IMR-90 (cell line): ENCODE results near the gene WDR49. TPM values are rescaled to one million over a fixed set of nuclear protein-coding genes. Genes with fewer than 3 reads are reported as not detected.

Experiments used
- ATAC-seq: fragments of 200-7000 bp; cut with Tn5 transposase; 2 replicates; pipeline ENCODE4 v1.9.1; 2020; ENCODE audit warnings: low read depth, mild to moderate bottlenecking, moderate library complexity
- BruUV-seq: library from RNA; stranded (reverse); fragments of 400-500 nt; replicated peaks from 2 replicates; lab custom pipeline; 2021; lab: Mats Ljungman, UMichigan
- CTCF ChIA-PET: fragments of 300-600 bp; formaldehyde crosslinking; extraction: SDS; loops from one replicate; lab custom pipeline; 2021; ENCODE audit warnings: antibody characterized with exemption; lab: Yijun Ruan, JAX
- POLR2A ChIA-PET: fragments of 300-600 bp; sonication (Branson Sonifier 250); formaldehyde crosslinking; loops from one replicate; lab custom pipeline; 2022; ENCODE audit warnings: antibody characterized with exemption; ENCODE audit not compliant: unreplicated experiment; lab: Charles Lee
- DNase-seq: peaks from one replicate; pipeline ENCODE4 v3.0.0; 2013
- H2AFZ ChIP-seq: replicated peaks from 2 replicates; pipeline ENCODE3; 2013; ENCODE audit warnings: low read length, mild to moderate bottlenecking; ENCODE audit not compliant: poor library complexity
- H2AK5ac ChIP-seq: 2 replicates; pipeline ENCODE4 v1.6.1; 2013; ENCODE audit warnings: low read depth, low read length, inconsistent platforms
- H2AK9ac ChIP-seq: replicated peaks from 2 replicates; pipeline ENCODE3; 2013; ENCODE audit warnings: mild to moderate bottlenecking, low read depth, low read length, moderate library complexity; ENCODE audit not compliant: poor library complexity
- H2BK120ac ChIP-seq: 2 replicates; pipeline ENCODE4 v1.6.1; 2013; ENCODE audit warnings: low read depth, low read length, inconsistent platforms
- H2BK15ac ChIP-seq: 3 replicates; pipeline ENCODE4 v1.6.1; 2013; ENCODE audit warnings: low read depth, low read length, inconsistent platforms
- H2BK20ac ChIP-seq: 2 replicates; pipeline ENCODE4 v1.6.1; 2013; ENCODE audit warnings: low read depth, mild to moderate bottlenecking, inconsistent platforms, low read length, moderate library complexity
- H2BK5ac ChIP-seq: 2 replicates; pipeline ENCODE4 v1.6.1; 2013; ENCODE audit warnings: mild to moderate bottlenecking, low read depth, low read length, inconsistent platforms; ENCODE audit not compliant: poor library complexity, severe bottlenecking
- H3K14ac ChIP-seq: replicated peaks from 2 replicates; pipeline ENCODE4 v1.6.1; 2013; ENCODE audit warnings: low read depth, low read length, inconsistent platforms
- H3K18ac ChIP-seq: 2 replicates; pipeline ENCODE4 v1.6.1; 2013; ENCODE audit warnings: low read depth, low read length, control low read depth
- H3K23ac ChIP-seq: 2 replicates; pipeline ENCODE4 v1.6.1; 2013; ENCODE audit warnings: low read depth, low read length, inconsistent platforms
- H3K27ac ChIP-seq: 2 replicates; pipeline ENCODE4 v1.5.1; 2013; ENCODE audit warnings: mild to moderate bottlenecking, control low read depth, low read length; ENCODE audit not compliant: insufficient read depth
- H3K27me3 ChIP-seq: 2 replicates; pipeline ENCODE4 v1.6.1; 2013; ENCODE audit warnings: low read length; ENCODE audit not compliant: control insufficient read depth, insufficient read depth
- H3K36me3 ChIP-seq: 2 replicates; pipeline ENCODE4 v1.6.1; 2013; ENCODE audit warnings: low read length, mixed read lengths; ENCODE audit not compliant: control insufficient read depth, insufficient read depth
- H3K4ac ChIP-seq: 2 replicates; pipeline ENCODE4 v1.6.1; 2013; ENCODE audit warnings: low read depth, low read length, inconsistent platforms
- H3K4me1 ChIP-seq: 2 replicates; pipeline ENCODE4 v1.6.1; 2013; ENCODE audit warnings: low read length, mixed read lengths; ENCODE audit not compliant: control insufficient read depth, insufficient read depth
- H3K4me2 ChIP-seq: 2 replicates; pipeline ENCODE4 v1.6.1; 2013; ENCODE audit warnings: low read depth, mild to moderate bottlenecking, control low read depth, low read length, moderate library complexity
- H3K4me3 ChIP-seq: 2 replicates; pipeline ENCODE4 v1.5.1; 2013; ENCODE audit warnings: low read depth, mild to moderate bottlenecking, control low read depth, low read length, moderate library complexity; ENCODE audit not compliant: insufficient read depth
- H3K56ac ChIP-seq: 2 replicates; pipeline ENCODE4 v1.6.1; 2013; ENCODE audit warnings: low read length, inconsistent platforms; ENCODE audit not compliant: insufficient read depth; ENCODE audit errors: extremely low read depth
- H3K79me1 ChIP-seq, 2 experiments: 2 replicates each; pipeline ENCODE4 v1.6.1; 2013; ENCODE audit warnings: low read length in 2 of 2, inconsistent platforms in 1 of 2, low read depth in 1 of 2
- H3K9ac ChIP-seq: 2 replicates; pipeline ENCODE4 v1.6.1; 2013; ENCODE audit warnings: low read depth, low read length, control low read depth
- H3K9me1 ChIP-seq: 2 replicates; pipeline ENCODE4 v1.6.1; 2013; ENCODE audit warnings: low read length, inconsistent platforms; ENCODE audit not compliant: insufficient read depth
- H3K9me3 ChIP-seq: 2 replicates; pipeline ENCODE4 v1.6.1; 2013; ENCODE audit warnings: low read length; ENCODE audit not compliant: control insufficient read depth, insufficient read depth
- H4K20me1 ChIP-seq: 2 replicates; pipeline ENCODE4 v1.6.1; 2013; ENCODE audit warnings: low read length, inconsistent platforms; ENCODE audit not compliant: insufficient read depth
- H4K5ac ChIP-seq: 2 replicates; pipeline ENCODE4 v1.6.1; 2013; ENCODE audit warnings: mild to moderate bottlenecking, low read depth, low read length, control low read depth
- H4K8ac ChIP-seq, 2 experiments: 2 replicates each; pipeline ENCODE4 v1.6.1; 2013; ENCODE audit warnings: low read depth in 2 of 2, low read length in 2 of 2, control low read depth in 1 of 2, inconsistent platforms in 1 of 2
- H4K91ac ChIP-seq: 2 replicates; pipeline ENCODE4 v1.6.1; 2013; ENCODE audit warnings: low read depth, low read length, inconsistent platforms; ENCODE audit not compliant: insufficient read depth
- CEBPB ChIP-seq: IDR thresholded peaks from 2 replicates; pipeline ENCODE4 v1.6.1; 2012; ENCODE audit warnings: low read depth, low read length, improper control_type of control experiment
- MAFK ChIP-seq: IDR thresholded peaks from 2 replicates; pipeline ENCODE4 v1.6.1; 2012; ENCODE audit warnings: low read depth, low read length, improper control_type of control experiment
- MAZ ChIP-seq: IDR thresholded peaks from 2 replicates; pipeline ENCODE4 v1.6.1; 2012; ENCODE audit warnings: low read depth, mild to moderate bottlenecking, low read length, improper control_type of control experiment, moderate library complexity, borderline replicate concordance
- MXI1 ChIP-seq: IDR thresholded peaks from 2 replicates; pipeline ENCODE4 v1.6.1; 2012; ENCODE audit warnings: low read depth, mild to moderate bottlenecking, low read length, moderate library complexity, borderline replicate concordance
- RCOR1 ChIP-seq: IDR thresholded peaks from 2 replicates; pipeline ENCODE4 v1.6.1; 2012; ENCODE audit warnings: mild to moderate bottlenecking, low read length, improper control_type of control experiment; ENCODE audit not compliant: insufficient replicate concordance
- WGBS, 2 experiments: methylation state at CpG; one replicate each; pipeline versions ENCODE4 v1.1.5 to v1.1.7; 2013; ENCODE audit warnings: missing lambda C conversion rate in 2 of 2; ENCODE audit not compliant: insufficient read length in 1 of 2; ENCODE audit errors: extremely low coverage in 2 of 2; 5-methylcytosine and 5-hydroxymethylcytosine counted together
- dilution Hi-C: fragments of 300-500 bp; cut with HindIII; formaldehyde crosslinking; loops from one replicate; pipeline ENCODE4 v1.14.3; 2018; ENCODE audit warnings: low sequenced_read_pairs; ENCODE audit not compliant: unreplicated experiment
- in situ Hi-C: fragments of 300-500 bp; cut with MboI; formaldehyde crosslinking; loops from 3 replicates; pipeline ENCODE4 v1.14.3; 2019; ENCODE audit warnings: low sequenced_read_pairs, inconsistent platforms, mixed read lengths
- intact Hi-C: fragments of 100-400 bp; cut with micrococcal nuclease; formaldehyde crosslinking; loops from 2 replicates; pipeline ENCODE4 v1.10.0; 2022
- polyA plus RNA-seq, 3 experiments: library from polyadenylated mRNA; depleted of rRNA; stranded (reverse); fragments of >200 nt; gene quantifications; 2 replicates each; pipeline ENCODE4 v1.2.3, GENCODE V29; 2012; ENCODE audit warnings: low replicate concordance in 1 of 3
- total RNA-seq: library from RNA; depleted of rRNA; stranded (reverse); fragments of >200 nt; gene quantifications from 2 replicates; pipeline ENCODE4 v1.2.3, GENCODE V29; 2012
- TF ChIP-seq, protein P1 (sequence below): fragments of 150-350 bp; IDR thresholded peaks from 2 replicates; pipeline ENCODE4 v1.6.1; 2016; ENCODE audit warnings: low read depth, mild to moderate bottlenecking, low read length, moderate library complexity, borderline replicate concordance

The WDR49 gene
- total and polyA plus RNA-seq, 2 of the 4 experiments (the other 2 are of a cell fraction): not detected

DNA sequence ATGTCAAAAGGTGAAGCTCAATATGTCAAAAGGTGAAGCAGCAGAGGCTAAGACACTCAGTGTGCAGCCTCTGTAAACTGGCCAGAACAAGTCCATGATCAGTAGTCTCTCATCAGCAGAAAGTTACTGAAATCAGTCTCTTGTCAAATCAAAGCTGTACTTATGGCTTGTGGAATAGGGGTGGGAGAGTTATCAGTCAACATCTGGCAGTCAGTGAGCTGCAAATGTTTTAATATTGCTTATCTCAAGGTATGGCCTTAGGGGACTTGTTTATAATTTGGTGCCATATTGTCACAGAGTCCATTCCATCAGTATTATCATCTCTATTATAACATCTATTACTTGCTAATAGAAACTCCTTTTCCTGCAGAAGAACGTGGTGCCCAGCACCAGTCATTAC lies 14.9 kb upstream of the WDR49 start:
- no peak for TF ChIP-seq MXI1
- TF ChIP-seq CEBPB: no peak
- TF ChIP-seq MAFK: no peak
- TF ChIP-seq MAZ: no peak
- TF ChIP-seq, protein P1, sequence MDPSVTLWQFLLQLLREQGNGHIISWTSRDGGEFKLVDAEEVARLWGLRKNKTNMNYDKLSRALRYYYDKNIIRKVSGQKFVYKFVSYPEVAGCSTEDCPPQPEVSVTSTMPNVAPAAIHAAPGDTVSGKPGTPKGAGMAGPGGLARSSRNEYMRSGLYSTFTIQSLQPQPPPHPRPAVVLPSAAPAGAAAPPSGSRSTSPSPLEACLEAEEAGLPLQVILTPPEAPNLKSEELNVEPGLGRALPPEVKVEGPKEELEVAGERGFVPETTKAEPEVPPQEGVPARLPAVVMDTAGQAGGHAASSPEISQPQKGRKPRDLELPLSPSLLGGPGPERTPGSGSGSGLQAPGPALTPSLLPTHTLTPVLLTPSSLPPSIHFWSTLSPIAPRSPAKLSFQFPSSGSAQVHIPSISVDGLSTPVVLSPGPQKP: no peak
- TF ChIP-seq RCOR1: no peak
- H3K27ac ChIP-seq: no peak overlapping the region
- no peak overlapping the region for H4K8ac ChIP-seq
- H2AK9ac ChIP-seq: no peak overlapping the region
- no peak overlapping the region for H4K91ac ChIP-seq
- H2AFZ ChIP-seq: no peak overlapping the region
- ATAC-seq (no peak), DNase-seq (no peak)
- H3K14ac ChIP-seq: no peak overlapping the region
- H2BK5ac ChIP-seq: no peak overlapping the region
- dilution Hi-C loops: no loop called here
- H3K79me1 ChIP-seq: no peaks in the 10 kb centered on the region
- H3K4ac ChIP-seq: no peak overlapping the region
- H2BK15ac ChIP-seq: no peak overlapping the region
- peaks cover 2% of the 10 kb centered on the region; the same call in 1 of the 2 replicates for H3K36me3 ChIP-seq
- ChIA-PET POLR2A (no interaction called here), CTCF (interaction anchor here (0.6 kb wide), 1 partner anchor 113 kb away, joined by 5 read pairs; no protein-coding TSS in a partner anchor)
- no peak overlapping the region for H4K5ac ChIP-seq
- no peaks in the 10 kb centered on the region for H3K9me3 ChIP-seq
- BruUV-seq: no TSS peak
- H2BK120ac ChIP-seq: no peak overlapping the region
- H2AK5ac ChIP-seq: no peak overlapping the region
- no peak overlapping the region for H3K18ac ChIP-seq
- H3K56ac ChIP-seq: no peak overlapping the region
- H3K9ac ChIP-seq: no peak overlapping the region
- intact Hi-C loops: no loop called here
- WGBS, 2 experiments: no CpG with 5 or more reads among the region's 1 CpG
- H3K23ac ChIP-seq: no peak overlapping the region
- no peak overlapping the region for H3K4me3 ChIP-seq
- H3K4me1 ChIP-seq: no peaks in the 10 kb centered on the region
- in situ Hi-C loops: no loop called here
- H3K27me3 ChIP-seq: no peaks in the 10 kb centered on the region
- no peak overlapping the region for H2BK20ac ChIP-seq
- no peaks in the 10 kb centered on the region for H3K9me1 ChIP-seq
- no peaks in the 10 kb centered on the region for H4K20me1 ChIP-seq
- no peak overlapping the region for H3K4me2 ChIP-seq
